GM12878 (cell line): ENCODE results near the gene PLEKHG2. TPM values are rescaled to one million over a fixed set of nuclear protein-coding genes. Genes with fewer than 3 reads are reported as not detected.
"Not testable (repeated sequence)": the region's sequence is repeated elsewhere in the genome, so short reads cannot be mapped to it uniquely, and the experiment has no call there.

Experiments
- ATAC-seq: fragments of 200-7000 bp; cut with Tn5 transposase; 3 replicates; pipeline ENCODE4 v1.9.1; 2020; ENCODE audit warnings: mild to moderate bottlenecking, moderate library complexity
- BruUV-seq: library from RNA; stranded (reverse); fragments of 400-500 nt; replicated peaks from 2 replicates; lab custom pipeline; 2021; lab: Mats Ljungman, UMichigan
- CTCF ChIA-PET: fragments of 300-600 bp; sonication (Branson Sonifier 250); formaldehyde crosslinking; extraction: SDS; loops from one replicate; lab custom pipeline; 2021; ENCODE audit warnings: inconsistent platforms; lab: Yijun Ruan, JAX
- POLR2A ChIA-PET: fragments of 350-600 bp; formaldehyde crosslinking; extraction: SDS; loops from one replicate; lab custom pipeline; 2021; ENCODE audit warnings: inconsistent platforms; lab: Charles Lee
- RAD21 ChIA-PET: fragments of 300-600 bp; sonication (Branson Sonifier 250); formaldehyde crosslinking; loops from one replicate; lab custom pipeline; 2023; ENCODE audit warnings: antibody characterized with exemption; ENCODE audit not compliant: unreplicated experiment; lab: Charles Lee
- SMC1A ChIA-PET: fragments of 300-600 bp; sonication (Branson Sonifier 250); formaldehyde crosslinking; loops from one replicate; lab custom pipeline; 2023; ENCODE audit not compliant: unreplicated experiment, uncharacterized antibody; lab: Charles Lee
- DNase-seq: peaks from one replicate; pipeline ENCODE4 v3.0.0-alpha.2; 2011; ENCODE audit warnings: low read depth, low spot score
- FAIRE-seq: peaks from 3 replicates; lab custom pipeline; 2011; peaks lifted over from hg19 to GRCh38; lab: Jason Lieb, UNC
- H2AFZ ChIP-seq: 2 replicates; pipeline ENCODE4 v1.6.0; 2011; ENCODE audit warnings: low read depth, low read length, control low read depth; ENCODE audit not compliant: control insufficient read depth
- H3K27ac ChIP-seq: 2 replicates; pipeline ENCODE4 v1.5.1; 2011; ENCODE audit warnings: control low read depth; ENCODE audit not compliant: control insufficient read depth, insufficient read depth
- H3K27me3 ChIP-seq, 2 experiments: replicated peaks in 1 of 2; 2 replicates each; pipeline versions ENCODE4 v1.6.0 to v1.6.1; 2011; ENCODE audit warnings: low read length in 1 of 2; ENCODE audit not compliant: control insufficient read depth in 2 of 2, insufficient read depth in 2 of 2
- H3K36me3 ChIP-seq, 2 experiments: 2 replicates each; pipeline ENCODE4 v1.5.1; 2011; ENCODE audit warnings: low read length in 1 of 2; ENCODE audit not compliant: control insufficient read depth in 2 of 2, insufficient read depth in 2 of 2
- H3K4me1 ChIP-seq: 2 replicates; pipeline ENCODE4 v1.6.1; 2011; ENCODE audit warnings: mild to moderate bottlenecking, low read length, moderate library complexity, mixed read lengths; ENCODE audit not compliant: control insufficient read depth, insufficient read depth
- H3K4me2 ChIP-seq: 2 replicates; pipeline ENCODE4 v1.6.0; 2011; ENCODE audit warnings: control low read depth; ENCODE audit not compliant: control insufficient read depth, insufficient read depth
- H3K4me3 ChIP-seq: fragments of 200-600 bp; sonication (generic); 2 replicates; pipeline ENCODE4 v1.5.1; 2016
- H3K79me2 ChIP-seq: 2 replicates; pipeline ENCODE4 v1.6.0; 2011; ENCODE audit warnings: low read length; ENCODE audit not compliant: control insufficient read depth, insufficient read depth
- H3K9ac ChIP-seq: 2 replicates; pipeline ENCODE4 v1.8.0; 2011; ENCODE audit warnings: low read length, control low read depth, mixed read lengths; ENCODE audit not compliant: control insufficient read depth, insufficient read depth
- H3K9me3 ChIP-seq: replicated peaks from 3 replicates; pipeline ENCODE4 v1.5.1; 2011; ENCODE audit warnings: mild to moderate bottlenecking, low read length; ENCODE audit not compliant: control insufficient read depth, insufficient read depth
- H4K20me1 ChIP-seq: 2 replicates; pipeline ENCODE4 v1.6.0; 2011; ENCODE audit not compliant: control insufficient read depth, insufficient read depth
- ATF3 ChIP-seq: IDR thresholded peaks from 2 replicates; pipeline ENCODE4 v1.6.1; 2011; ENCODE audit warnings: low read depth, mild to moderate bottlenecking, low read length, moderate library complexity, borderline replicate concordance; ENCODE audit errors: extremely low read depth
- BMI1 ChIP-seq: fragments of 450-650 bp; IDR thresholded peaks from 2 replicates; pipeline ENCODE4 v1.6.1; 2016; ENCODE audit warnings: mild to moderate bottlenecking, moderate library complexity, borderline replicate concordance
- BRCA1 ChIP-seq: IDR thresholded peaks from 2 replicates; pipeline ENCODE4 v1.6.1; 2011; ENCODE audit warnings: low read depth, low read length, improper control_type of control experiment
- GATAD2B ChIP-seq: fragments of 450-650 bp; conservative IDR thresholded peaks from 2 replicates; pipeline ENCODE4 v1.6.1; 2017; ENCODE audit warnings: low read depth, mild to moderate bottlenecking, moderate library complexity
- HDAC6 ChIP-seq: fragments of 200-600 bp; sonication (generic); IDR thresholded peaks from one replicate; pipeline ENCODE4 v1.8.0; 2017; ENCODE audit warnings: antibody characterized with exemption; ENCODE audit not compliant: unreplicated experiment
- HSF1 ChIP-seq: fragments of 150-350 bp; IDR thresholded peaks from 2 replicates; pipeline ENCODE4 v1.6.1; 2014; ENCODE audit warnings: mild to moderate bottlenecking, low read depth, low read length
- KAT2A ChIP-seq: conservative IDR thresholded peaks from 2 replicates; pipeline ENCODE4 v1.6.1; 2011; ENCODE audit warnings: low read depth, low read length; ENCODE audit not compliant: control insufficient read depth
- RAD21 ChIP-seq: IDR thresholded peaks from 2 replicates; pipeline ENCODE4 v1.6.1; 2011; ENCODE audit warnings: mild to moderate bottlenecking, low read depth, low read length, moderate library complexity; ENCODE audit not compliant: insufficient read depth
- RCOR1 ChIP-seq: conservative IDR thresholded peaks from 2 replicates; pipeline ENCODE4 v1.6.1; 2012; ENCODE audit warnings: low read depth, low read length, improper control_type of control experiment
- SIN3A ChIP-seq: IDR thresholded peaks from 2 replicates; pipeline ENCODE4 v1.6.1; 2012; ENCODE audit warnings: low read depth, low read length, improper control_type of control experiment
- WRNIP1 ChIP-seq: IDR thresholded peaks from 2 replicates; pipeline ENCODE4 v1.6.1; 2011; ENCODE audit warnings: low read depth, low read length, improper control_type of control experiment, borderline replicate concordance
- ZBTB33 ChIP-seq: fragments of 450-650 bp; IDR thresholded peaks from 2 replicates; pipeline ENCODE4 v1.6.1; 2017; ENCODE audit warnings: mild to moderate bottlenecking
- whole genome bisulfite sequencing: methylation state at CpG from one replicate; pipeline ENCODE4 v1.1.6; 2016; ENCODE audit warnings: low lambda C conversion rate; ENCODE audit not compliant: insufficient replicate concordance, insufficient coverage; ENCODE audit errors: missing lambda C conversion rate; 5-methylcytosine and 5-hydroxymethylcytosine counted together
- in situ Hi-C: fragments of 300-500 bp; cut with MboI; formaldehyde crosslinking; loops from 9 replicates; pipeline ENCODE4 v1.14.3; 2018; ENCODE audit warnings: mixed read lengths
- intact Hi-C: fragments of 100-400 bp; cut with micrococcal nuclease; formaldehyde crosslinking; loops from one replicate; pipeline ENCODE4 v1.14.2; 2022; ENCODE audit not compliant: unreplicated experiment
- polyA plus RNA-seq, 11 experiments: library from polyadenylated mRNA; depleted of rRNA in 4 of 11; unstranded in 6 of 11; stranded (reverse) in 5 of 11; fragments of >200 nt; fragmentation: Nextera tagmentation in 4 of 11; fragmentation: Illumina TruSeq in 1 of 11; extraction: Ambion mirVana in 4 of 11; extraction: Trizol in 1 of 11; gene quantifications; 1 replicate in 1 of 11; 2 replicates in 10 of 11; pipeline versions ENCODE4 v1.2.1 to v1.2.3, GENCODE V29; 2011 to 2016; ENCODE audit warnings: inconsistent platforms in 2 of 11, missing spikeins in 2 of 11, low read depth in 1 of 11
- total RNA-seq, 4 experiments: library from RNA; depleted of rRNA in 3 of 4; stranded (reverse); fragments of >200 nt in 3 of 4; fragmentation: Illumina TruSeq in 1 of 4; extraction: Trizol in 1 of 4; gene quantifications; 2 replicates each; pipeline versions ENCODE4 v1.2.1 to v1.2.3, GENCODE V29; 2013 to 2021

The PLEKHG2 gene
- total and polyA plus RNA-seq, 10 of the 15 experiments (the other 5 are each of a cell fraction or from before 2014, with no cell fraction given), result 3.0 to 62.5 (median 17.2) TPM

- in situ Hi-C loops, DNase-seq, H3K27ac ChIP-seq, ATAC-seq, BruUV-seq, H2AFZ ChIP-seq, FAIRE-seq, SMC1A ChIA-PET, POLR2A ChIA-PET, H3K9me3 ChIP-seq, H3K4me3 ChIP-seq, H3K4me2 ChIP-seq, RAD21 ChIA-PET, H3K9ac ChIP-seq, intact Hi-C loops, H3K27me3 ChIP-seq, H4K20me1 ChIP-seq: not testable (repeated sequence)
- H3K36me3 ChIP-seq, result peaks cover 6 to 25% of the 10 kb centered on the region in 2 experiments
- CTCF ChIA-PET, result interaction anchor here (1.7 kb wide), 1 partner anchor 11 kb away, joined by 5 read pairs; no protein-coding TSS in a partner anchor
- peak; percentile 83 for TF ChIP-seq ZBTB33
- H3K79me2 ChIP-seq, result peaks cover 66% of the 10 kb centered on the region
- WGBS, result 86% methylated on average over 8 of the region's 8 CpGs
- H3K4me1 ChIP-seq, result peaks cover 28% of the 10 kb centered on the region
Measured at GRCh38 chr19:39451257-39451656, 38.8 kb downstream of the PLEKHG2 start.

GRCh38 chr19:39463403-39463802 is 50.9 kb downstream of the PLEKHG2 start:
- H3K27me3 ChIP-seq, result no peaks in the 10 kb centered on the region
- CTCF ChIA-PET, result interaction anchor here (0.9 to 1.5 kb wide), 2 partner anchors 11 to 35 kb away, joined by 4 read pairs; partner anchors contain the start of gene DLL3
- H3K36me3 ChIP-seq, result peaks cover 36 to 48% of the 10 kb centered on the region in 2 experiments
- no peaks in the 10 kb centered on the region for H4K20me1 ChIP-seq
- intact Hi-C loops, result no loop called here
- no peak overlapping the region for H3K27ac ChIP-seq
- H3K9me3 ChIP-seq, result no peaks in the 10 kb centered on the region
- no TSS peak for BruUV-seq
- 71% methylated on average over 3 of the region's 3 CpGs for WGBS
- FAIRE-seq (no peak), ATAC-seq (no peak), DNase-seq (no peak)
- no peak overlapping the region for H3K9ac ChIP-seq
- H3K4me1 ChIP-seq, result no peaks in the 10 kb centered on the region
- no peaks in the 10 kb centered on the region for H3K79me2 ChIP-seq
- H3K4me2 ChIP-seq, result no peak overlapping the region
- H2AFZ ChIP-seq, result no peak overlapping the region
- H3K4me3 ChIP-seq, result no peak overlapping the region
- in situ Hi-C loops, result no loop called here
- SMC1A ChIA-PET, result interaction anchor here (1.5 kb wide), 1 partner anchor 69 kb away, joined by 5 read pairs; the partner anchor contains the start of gene EID2B
- POLR2A ChIA-PET, result no interaction called here
- RAD21 ChIA-PET, result no interaction called here
- TF ChIP-seq SIN3A, result no peak
- TF ChIP-seq GATAD2B, result no peak
- TF ChIP-seq HSF1, result no peak
- TF ChIP-seq HDAC6, result no peak
- TF ChIP-seq BMI1, result no peak
- TF ChIP-seq WRNIP1, result no peak
- TF ChIP-seq ATF3, result no peak
- no peak for TF ChIP-seq KAT2A
- no peak for TF ChIP-seq RAD21
- no peak for TF ChIP-seq BRCA1
- no peak for TF ChIP-seq RCOR1
